GM12878 (cell line): Measurements from ENCODE around the gene BCORL1.

ENCODE experiments used
- CTCF ChIP-seq, 3 experiments: IDR thresholded peaks in 2 of 3; conservative IDR thresholded peaks in 1 of 3; 2 replicates each; pipeline ENCODE4 v1.5.1; 2011; ENCODE audit warnings: low read depth in 3 of 3, low read length in 3 of 3, mild to moderate bottlenecking in 3 of 3, control low read depth in 2 of 3, moderate library complexity in 2 of 3, inconsistent platforms in 1 of 3, mixed read lengths in 1 of 3; ENCODE audit not compliant: control insufficient read depth in 2 of 3, insufficient read depth in 1 of 3; ENCODE audit errors: extremely low read depth in 1 of 3
- MTA2 ChIP-seq: fragments of 450-650 bp; IDR thresholded peaks from 2 replicates; pipeline ENCODE4 v1.6.1; 2016; ENCODE audit warnings: low read depth, mild to moderate bottlenecking, moderate library complexity

GRCh38 chrX:130030826-130031225, 48.4 kb downstream of the BCORL1 start:
- TF ChIP-seq MTA2, result no peak
- TF ChIP-seq CTCF (IDR thresholded peaks at IDR 0.05 in 2 of 3, conservative IDR thresholded peaks at IDR 0.05 in 1 of 3; ENCODE audit: control insufficient read depth in 2 of 3, extremely low read depth in 1 of 3, insufficient read depth in 1 of 3, low read depth in 3 of 3, low read length in 3 of 3), result no peak
